GM06990 (cell line): ENCODE data around the gene LRP5.

Experiments used
- DNase-seq: peaks from one replicate; pipeline ENCODE4 v3.0.0-alpha.2; 2011; ENCODE audit not compliant: insufficient read length; ENCODE audit errors: extremely low read depth
- H3K27me3 ChIP-seq: replicated peaks from 2 replicates; pipeline ENCODE4 v1.6.0; 2011; ENCODE audit warnings: low read length; ENCODE audit not compliant: control insufficient read depth, insufficient read depth
- H3K36me3 ChIP-seq: 2 replicates; pipeline ENCODE4 v1.5.1; 2011; ENCODE audit warnings: low read length; ENCODE audit not compliant: control insufficient read depth, insufficient read depth
- H3K4me3 ChIP-seq: replicated peaks from 2 replicates; pipeline ENCODE4 v1.5.1; 2011; ENCODE audit warnings: low read depth, mild to moderate bottlenecking, control low read depth, low read length
- TF ChIP-seq, protein P1 (sequence below): IDR thresholded peaks from 2 replicates; pipeline ENCODE4 v1.5.1; 2011; ENCODE audit warnings: low read length, control low read depth, mild to moderate bottlenecking, inconsistent platforms; ENCODE audit not compliant: insufficient read depth, poor library complexity, severe bottlenecking

The LRP5 gene

DNA sequence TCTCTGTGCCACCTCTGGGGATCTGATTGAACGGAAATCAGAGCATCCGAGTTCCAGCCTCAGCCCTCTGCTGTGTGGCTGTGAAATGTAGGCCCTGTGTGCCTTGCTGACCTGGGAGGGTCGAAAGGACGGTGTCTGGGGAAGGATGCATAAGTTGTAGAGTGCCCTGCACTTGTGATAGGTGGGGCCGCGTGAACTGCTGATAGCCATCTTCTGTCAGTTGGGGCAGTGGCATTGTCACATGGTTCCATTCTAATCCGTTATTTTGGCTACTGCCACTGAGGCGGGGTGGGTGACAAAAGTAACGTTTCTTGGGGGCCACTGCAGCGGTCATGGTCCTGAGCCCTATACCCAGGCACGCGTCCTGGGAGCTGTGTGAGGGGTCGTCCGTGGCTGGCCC is 63.4 kb downstream of the LRP5 start:
- no peaks in the 10 kb centered on the region for H3K36me3 ChIP-seq
- TF ChIP-seq, protein P1, sequence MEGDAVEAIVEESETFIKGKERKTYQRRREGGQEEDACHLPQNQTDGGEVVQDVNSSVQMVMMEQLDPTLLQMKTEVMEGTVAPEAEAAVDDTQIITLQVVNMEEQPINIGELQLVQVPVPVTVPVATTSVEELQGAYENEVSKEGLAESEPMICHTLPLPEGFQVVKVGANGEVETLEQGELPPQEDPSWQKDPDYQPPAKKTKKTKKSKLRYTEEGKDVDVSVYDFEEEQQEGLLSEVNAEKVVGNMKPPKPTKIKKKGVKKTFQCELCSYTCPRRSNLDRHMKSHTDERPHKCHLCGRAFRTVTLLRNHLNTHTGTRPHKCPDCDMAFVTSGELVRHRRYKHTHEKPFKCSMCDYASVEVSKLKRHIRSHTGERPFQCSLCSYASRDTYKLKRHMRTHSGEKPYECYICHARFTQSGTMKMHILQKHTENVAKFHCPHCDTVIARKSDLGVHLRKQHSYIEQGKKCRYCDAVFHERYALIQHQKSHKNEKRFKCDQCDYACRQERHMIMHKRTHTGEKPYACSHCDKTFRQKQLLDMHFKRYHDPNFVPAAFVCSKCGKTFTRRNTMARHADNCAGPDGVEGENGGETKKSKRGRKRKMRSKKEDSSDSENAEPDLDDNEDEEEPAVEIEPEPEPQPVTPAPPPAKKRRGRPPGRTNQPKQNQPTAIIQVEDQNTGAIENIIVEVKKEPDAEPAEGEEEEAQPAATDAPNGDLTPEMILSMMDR, result no peak
- H3K27me3 ChIP-seq, result no peaks in the 10 kb centered on the region
- H3K4me3 ChIP-seq, result no peak overlapping the region
- no peak for DNase-seq

DNA sequence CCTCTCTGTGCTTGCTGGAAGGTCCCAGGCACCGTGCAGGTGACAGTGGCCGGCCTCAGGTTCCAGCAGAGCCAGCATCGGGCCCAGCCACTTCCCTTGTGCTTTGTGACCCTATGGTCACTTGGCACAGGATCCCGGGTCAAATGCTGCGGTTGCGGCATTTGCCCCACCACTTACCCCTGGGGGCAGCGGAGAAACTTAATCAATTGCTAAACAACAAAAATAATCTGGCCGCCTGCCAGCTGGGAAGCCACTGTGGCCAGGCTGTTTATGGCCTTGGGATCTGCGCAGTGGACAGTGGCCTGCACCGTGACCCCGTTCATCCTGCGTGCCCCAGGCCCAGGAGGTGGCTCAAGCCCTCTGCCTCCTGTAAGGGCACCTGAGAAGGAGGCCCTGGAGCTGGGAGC is 65.0 kb downstream of the LRP5 start:
- Histone ChIP-seq H3K27me3 (no peaks in the 10 kb centered on the region), H3K36me3 (no peaks in the 10 kb centered on the region), H3K4me3 (no peak overlapping the region)
- DNase-seq, result no peak
- TF ChIP-seq, protein P1, result no peak

DNA sequence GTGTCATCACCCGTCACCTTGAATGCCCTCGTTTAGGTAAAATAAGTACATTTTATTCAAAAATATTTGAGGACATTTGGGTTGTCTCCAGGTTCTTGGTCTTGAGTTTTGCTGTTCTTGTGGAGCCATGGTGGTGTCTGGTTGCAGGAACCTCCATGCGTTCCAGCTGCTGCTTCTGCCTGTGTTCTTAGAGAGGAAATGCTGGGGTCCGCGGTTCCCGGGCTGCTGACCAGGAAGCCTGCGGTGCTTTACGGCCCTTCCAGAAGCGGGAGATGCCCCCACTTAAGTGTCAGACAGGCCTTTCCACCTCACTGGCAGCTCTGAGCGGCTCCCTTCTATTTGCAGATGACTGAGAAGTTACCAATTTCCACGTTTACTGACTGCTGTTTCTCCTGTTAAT is 66.8 kb downstream of the LRP5 start:
- H3K27me3 ChIP-seq, result no peaks in the 10 kb centered on the region
- TF ChIP-seq, protein P1, result no peak
- H3K4me3 ChIP-seq, result no peak overlapping the region
- no peak for DNase-seq
- H3K36me3 ChIP-seq, result no peaks in the 10 kb centered on the region

DNA sequence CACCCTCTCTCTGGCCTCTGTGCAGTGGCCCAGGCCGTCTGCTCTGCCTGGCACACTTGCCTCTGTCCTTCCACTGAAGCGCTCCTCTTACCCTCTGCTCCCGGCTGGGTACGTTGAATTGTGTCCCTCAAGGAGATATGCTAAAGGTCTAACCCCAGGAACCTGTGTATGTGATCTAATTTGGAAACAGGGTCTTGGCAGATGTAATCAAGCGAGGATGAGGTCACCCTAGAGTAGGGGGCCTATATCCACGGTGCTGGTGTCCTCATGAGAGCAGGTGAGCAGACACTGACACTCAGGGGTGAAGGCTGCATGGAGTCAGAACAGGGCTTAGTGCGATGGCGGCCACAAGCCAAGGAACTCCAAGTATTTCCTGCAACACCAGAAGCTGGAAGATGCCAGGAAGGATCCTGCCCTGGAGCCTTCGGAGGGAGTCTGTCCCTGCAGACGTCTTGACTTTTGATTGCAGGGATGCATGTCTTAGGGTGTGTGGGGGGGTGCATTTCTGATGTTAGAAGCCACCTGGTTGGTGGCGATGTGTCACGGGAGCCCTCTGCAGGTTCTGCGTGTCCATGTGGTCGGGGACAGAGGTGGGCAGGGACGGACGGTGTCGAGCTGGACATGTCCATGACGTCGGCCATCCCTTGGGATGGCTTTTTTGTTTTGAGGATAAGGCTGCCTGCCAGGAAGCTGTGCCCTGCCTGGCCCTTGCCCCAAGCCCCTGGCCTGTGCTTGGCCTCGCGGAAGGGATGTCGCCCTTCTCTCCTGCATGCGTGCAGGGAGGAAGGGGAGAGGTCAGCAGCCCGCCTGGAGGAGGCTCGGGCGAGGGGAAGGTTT is 68.6 kb downstream of the LRP5 start:
- no peak overlapping the region for H3K4me3 ChIP-seq
- peaks cover 1% of the 10 kb centered on the region; the same call in 1 of the 2 replicates for H3K36me3 ChIP-seq
- TF ChIP-seq, protein P1, result no peak
- DNase-seq, result no peak
- H3K27me3 ChIP-seq, result no peaks in the 10 kb centered on the region

DNA sequence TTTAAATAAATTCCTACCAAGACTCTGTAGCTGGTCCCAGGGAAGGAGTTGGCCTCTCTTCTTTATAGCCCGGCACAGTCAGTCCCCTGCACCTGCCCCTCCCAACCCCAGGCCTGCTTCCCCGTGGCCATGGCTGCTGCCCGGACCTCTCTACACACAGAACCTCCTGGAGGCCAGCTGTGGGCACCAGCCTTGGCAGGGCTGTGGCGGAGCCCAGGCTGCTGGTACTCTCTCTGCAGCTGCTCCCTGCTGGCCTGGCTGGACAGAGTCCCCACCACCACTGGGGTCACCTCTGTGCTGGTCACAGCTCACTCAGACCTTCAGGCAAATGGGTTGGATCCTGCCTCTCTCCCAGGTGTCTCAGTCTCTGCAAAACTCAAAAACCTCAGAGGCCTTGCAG is 69.3 kb downstream of the LRP5 start:
- TF ChIP-seq, protein P1, result no peak
- Histone ChIP-seq H3K27me3 (no peaks in the 10 kb centered on the region), H3K4me3 (no peak overlapping the region), H3K36me3 (peaks cover 1% of the 10 kb centered on the region; the same call in 1 of the 2 replicates)
- no peak for DNase-seq
